ENCODE results near the gene RNF215. TPM values are rescaled to one million over a fixed set of nuclear protein-coding genes. Genes with fewer than 3 reads are reported as not detected.
A peak's percentile ranks its signal among the peaks of the same experiment; 100 is the strongest.

The RNF215 gene
- 10 to 100 TPM in 1 of 2 experiments, 1 to 10 TPM in 1; 8.5 to 10.5 TPM for total RNA-seq

DNA sequence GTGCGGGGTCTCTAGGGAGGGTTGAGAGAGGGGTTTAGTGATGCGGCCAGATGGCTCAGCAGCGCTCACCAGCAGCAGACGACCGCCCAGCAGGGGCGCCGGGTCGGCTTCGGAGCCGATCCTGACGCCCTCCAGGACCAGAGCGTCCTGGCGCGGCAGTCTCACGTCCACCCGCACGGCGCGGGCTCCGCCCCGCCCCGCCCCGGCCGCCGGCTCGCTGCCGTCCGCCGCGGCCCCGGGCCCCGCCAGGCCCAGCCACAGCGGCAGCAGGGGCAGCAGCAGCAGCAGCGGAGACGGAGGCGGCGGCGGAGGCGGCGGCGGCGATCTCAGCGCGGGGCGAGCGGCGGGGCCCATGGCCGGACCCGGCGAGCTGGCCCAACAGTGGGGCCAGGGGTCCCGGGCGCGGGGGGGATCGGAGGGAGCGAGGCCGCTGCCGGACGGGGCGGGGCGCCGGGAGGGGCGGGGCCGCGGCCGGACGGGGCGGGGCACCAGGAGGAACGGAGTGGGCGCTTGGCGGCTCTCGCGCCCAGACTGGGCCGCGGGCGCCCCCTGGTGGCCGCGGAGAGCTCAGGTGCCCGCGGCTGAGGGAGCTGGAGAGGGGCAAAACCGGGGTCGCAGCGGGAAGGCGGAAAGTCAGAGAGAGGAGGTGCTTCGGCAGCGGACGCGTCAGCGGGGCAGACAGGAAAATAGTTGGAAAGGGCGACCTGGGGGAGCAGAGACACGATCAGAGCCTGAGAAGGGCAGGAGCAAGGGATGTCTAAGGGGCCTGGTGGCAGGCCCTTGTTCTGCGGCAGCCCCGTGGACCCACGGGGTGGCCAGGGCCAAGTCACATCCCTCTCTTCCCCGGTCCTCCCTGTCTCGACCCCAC lies at the start of gene RNF215:
TSS of gene RNF215 (minus strand) at position 452 of the 868 bp plus-strand sequence. CDS start at position 354, 98 bp downstream.
- peaks cover 22% of the 10 kb centered on the region for H3K4me1 Mint-ChIP-seq
- H3K4me3 Mint-ChIP-seq = peak within 1 kb of the TSS; percentile 76
- H3K27ac Mint-ChIP-seq = peak within 1 kb of the TSS; percentile 78
- DNase-seq = peak; percentile 82
- H3K9me3 Mint-ChIP-seq (ENCODE audit: low read depth) = no peaks in the 10 kb centered on the region
- peak; percentile 91 for ATAC-seq
- H3K36me3 Mint-ChIP-seq = peaks cover 2% of the 10 kb centered on the region
- no peaks in the 10 kb centered on the region for H3K27me3 Mint-ChIP-seq
- CTCF ChIA-PET = interaction anchor here (0.5 to 21.5 kb wide), 45 partner anchors 9 to 290 kb away, joined by 3 to 508 read pairs (median 4); partner anchors contain the start of genes CASTOR1, CCDC157, MTFP1 and OSM

DNA sequence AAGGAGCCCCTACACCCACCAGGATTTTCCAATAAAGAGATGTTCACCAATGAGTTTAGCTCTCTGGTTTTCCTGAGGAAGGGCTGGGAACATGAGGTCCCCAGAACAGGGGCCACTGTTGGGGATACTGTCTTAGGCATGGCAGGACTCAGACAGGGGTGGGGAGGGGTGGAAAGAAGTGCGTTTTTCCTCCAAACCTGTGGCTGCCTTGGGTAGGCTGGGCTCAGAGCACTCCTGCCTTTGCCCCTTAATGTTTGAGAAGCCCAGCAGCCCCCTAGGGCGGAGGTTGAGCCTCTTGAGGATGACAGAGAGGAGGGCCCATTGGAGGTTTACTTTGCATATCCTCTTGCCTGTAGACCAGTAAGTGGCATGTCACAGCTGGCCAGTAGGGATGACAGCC lies 49.0 kb upstream of the RNF215 start:
- Mint-ChIP-seq H3K36me3 (peaks cover 17% of the 10 kb centered on the region), H3K4me3 (peak overlapping the region; percentile 79), H3K4me1 (peaks cover 27% of the 10 kb centered on the region), H3K27me3 (peaks cover 18% of the 10 kb centered on the region), H3K27ac (peak overlapping the region; percentile 92), H3K9me3 (ENCODE audit: low read depth) (peaks cover 6% of the 10 kb centered on the region)
- ATAC-seq (no peak), DNase-seq (no peak)
- CTCF ChIA-PET = interaction anchor here (1.0 to 8.5 kb wide), 4 partner anchors 11 to 48 kb away, joined by 3 to 71 read pairs (median 6); partner anchors contain the start of gene MTFP1

DNA sequence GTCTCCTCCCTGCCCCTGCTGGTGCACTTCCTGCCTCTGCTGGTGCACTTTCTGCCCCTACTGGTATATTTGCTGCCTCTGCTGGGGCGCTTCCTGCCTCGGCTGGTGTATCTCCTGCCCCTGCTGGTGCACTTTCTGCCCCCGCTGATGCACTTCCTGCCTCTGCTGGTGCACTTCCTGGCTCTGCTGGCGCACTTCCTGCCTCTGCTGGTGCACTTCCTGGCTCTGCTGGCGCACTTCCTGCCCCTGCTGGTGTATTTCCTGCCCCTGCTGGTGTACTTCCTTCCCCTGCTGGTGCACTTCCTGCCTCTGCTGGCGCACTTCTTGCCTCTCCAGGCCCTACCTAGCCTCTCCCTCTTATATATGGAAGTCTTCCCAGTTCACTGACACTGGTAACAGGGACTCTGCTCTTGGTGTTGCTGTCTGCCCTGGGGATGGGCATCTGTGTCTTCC lies 48.5 kb upstream of the RNF215 start:
- ATAC-seq (peak; percentile 93), DNase-seq (peak; percentile 93)
- CTCF ChIA-PET = interaction anchor here (0.9 to 8.5 kb wide), 6 partner anchors 10 to 49 kb away, joined by 3 to 71 read pairs (median 5); partner anchors contain the start of gene MTFP1
- H3K4me1 Mint-ChIP-seq = peaks cover 24% of the 10 kb centered on the region
- peak overlapping the region; percentile 79 for H3K4me3 Mint-ChIP-seq
- H3K9me3 Mint-ChIP-seq (ENCODE audit: low read depth) = peaks cover 6% of the 10 kb centered on the region
- H3K27ac Mint-ChIP-seq = peak overlapping the region; percentile 92
- H3K36me3 Mint-ChIP-seq = peaks cover 17% of the 10 kb centered on the region
- peaks cover 14% of the 10 kb centered on the region for H3K27me3 Mint-ChIP-seq

DNA sequence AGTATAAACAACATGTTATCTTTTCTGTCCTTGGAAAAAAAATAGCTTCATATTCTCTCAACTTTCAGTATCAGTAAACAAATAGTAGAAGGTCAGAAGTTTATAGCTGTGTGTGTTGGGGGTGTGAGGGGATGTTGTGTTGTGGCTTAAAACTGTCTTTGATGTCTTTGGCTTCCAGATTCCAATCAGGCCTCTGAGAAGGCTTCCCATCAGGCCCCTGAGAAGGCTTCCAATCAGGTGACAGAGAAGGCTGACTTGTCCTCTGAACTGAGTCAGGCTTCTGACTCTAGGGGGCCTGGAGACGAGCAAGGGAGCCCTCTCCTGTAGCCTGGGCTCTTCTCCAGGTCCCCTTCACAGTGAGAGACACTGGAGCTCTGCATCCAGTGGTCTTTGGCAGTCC lies 47.6 kb upstream of the RNF215 start:
- Mint-ChIP-seq H3K4me3 (peak overlapping the region; percentile 79), H3K9me3 (ENCODE audit: low read depth) (peaks cover 6% of the 10 kb centered on the region), H3K27ac (peak overlapping the region; percentile 92), H3K4me1 (peaks cover 24% of the 10 kb centered on the region), H3K36me3 (peaks cover 20% of the 10 kb centered on the region), H3K27me3 (peaks cover 6% of the 10 kb centered on the region)
- DNase-seq (no peak), ATAC-seq (no peak)
- CTCF ChIA-PET = interaction anchor here (0.9 to 8.5 kb wide), 5 partner anchors 10 to 146 kb away, joined by 3 to 71 read pairs (median 3); partner anchors contain the start of genes CASTOR1 and MTFP1

- DNase-seq (no peak), ATAC-seq (no peak)
- peaks cover 5% of the 10 kb centered on the region for H3K27me3 Mint-ChIP-seq
- H3K9me3 Mint-ChIP-seq (ENCODE audit: low read depth) = peaks cover 6% of the 10 kb centered on the region
- H3K36me3 Mint-ChIP-seq = peaks cover 20% of the 10 kb centered on the region
- peaks cover 24% of the 10 kb centered on the region for H3K4me1 Mint-ChIP-seq
- H3K4me3 Mint-ChIP-seq = no peak overlapping the region
- CTCF ChIA-PET = interaction anchor here (1.1 to 8.5 kb wide), 3 partner anchors 9 to 41 kb away, joined by 3 to 71 read pairs (median 7); partner anchors contain the start of gene MTFP1
- H3K27ac Mint-ChIP-seq = no peak overlapping the region
Observed at GRCh38 chr22:30433773-30434172, 46.6 kb upstream of the RNF215 start.

DNA sequence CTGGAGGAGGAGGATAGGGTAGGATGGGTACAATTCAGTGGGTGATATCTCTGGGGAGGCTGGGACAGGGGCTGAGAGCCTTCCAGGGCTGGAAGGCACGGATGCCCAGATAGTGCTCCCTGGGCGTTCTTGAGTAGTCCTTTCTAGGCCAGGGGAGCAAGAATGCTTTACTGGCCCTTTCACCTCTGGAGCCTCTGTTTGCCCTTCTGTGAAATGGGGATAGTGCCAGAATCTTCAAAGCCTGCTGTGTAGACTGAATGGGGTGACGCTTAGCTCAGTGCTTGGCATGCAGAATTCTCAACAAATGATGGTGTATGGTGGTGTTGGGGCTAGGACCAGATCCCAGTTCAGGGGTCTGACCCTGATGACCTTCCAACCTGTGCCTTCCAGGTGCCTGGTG lies 46.0 kb upstream of the RNF215 start:
- CTCF ChIA-PET = interaction anchor here (1.1 to 8.5 kb wide), 3 partner anchors 8 to 41 kb away, joined by 3 to 71 read pairs (median 7); partner anchors contain the start of gene MTFP1
- Mint-ChIP-seq H3K4me1 (peaks cover 24% of the 10 kb centered on the region), H3K27ac (no peak overlapping the region), H3K9me3 (ENCODE audit: low read depth) (peaks cover 6% of the 10 kb centered on the region), H3K4me3 (no peak overlapping the region), H3K27me3 (no peaks in the 10 kb centered on the region), H3K36me3 (peaks cover 20% of the 10 kb centered on the region)
- DNase-seq = no peak
- ATAC-seq = no peak

DNA sequence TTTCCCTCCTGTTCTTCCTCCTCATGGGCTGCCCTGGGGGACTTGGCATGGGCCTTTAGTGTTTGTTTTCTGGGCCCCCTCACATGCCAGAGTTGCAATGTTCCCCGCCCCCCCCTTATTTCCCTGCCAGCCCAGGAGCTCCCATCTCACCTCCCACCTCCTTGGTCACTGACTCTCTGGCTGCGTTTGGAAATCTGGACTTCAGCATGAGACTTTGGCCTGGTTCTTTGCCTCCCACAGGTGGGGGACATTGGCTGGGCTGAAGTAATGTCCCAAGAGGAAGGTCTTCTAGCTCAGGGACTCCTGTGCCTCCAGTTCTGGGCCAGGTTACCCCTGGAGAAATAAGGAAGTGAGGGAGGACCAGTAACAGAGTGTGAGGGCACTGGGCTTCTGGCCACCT lies 45.3 kb upstream of the RNF215 start:
- ATAC-seq (no peak), DNase-seq (no peak)
- H3K4me3 Mint-ChIP-seq = no peak overlapping the region
- no peak overlapping the region for H3K27ac Mint-ChIP-seq
- CTCF ChIA-PET = interaction anchor here (1.4 to 8.5 kb wide), 2 partner anchors 7 to 9 kb away, joined by 3 to 71 read pairs; partner anchors contain the start of gene MTFP1
- H3K4me1 Mint-ChIP-seq = peaks cover 24% of the 10 kb centered on the region
- no peaks in the 10 kb centered on the region for H3K27me3 Mint-ChIP-seq
- peaks cover 24% of the 10 kb centered on the region for H3K36me3 Mint-ChIP-seq
- H3K9me3 Mint-ChIP-seq (ENCODE audit: low read depth) = peaks cover 6% of the 10 kb centered on the region

DNA sequence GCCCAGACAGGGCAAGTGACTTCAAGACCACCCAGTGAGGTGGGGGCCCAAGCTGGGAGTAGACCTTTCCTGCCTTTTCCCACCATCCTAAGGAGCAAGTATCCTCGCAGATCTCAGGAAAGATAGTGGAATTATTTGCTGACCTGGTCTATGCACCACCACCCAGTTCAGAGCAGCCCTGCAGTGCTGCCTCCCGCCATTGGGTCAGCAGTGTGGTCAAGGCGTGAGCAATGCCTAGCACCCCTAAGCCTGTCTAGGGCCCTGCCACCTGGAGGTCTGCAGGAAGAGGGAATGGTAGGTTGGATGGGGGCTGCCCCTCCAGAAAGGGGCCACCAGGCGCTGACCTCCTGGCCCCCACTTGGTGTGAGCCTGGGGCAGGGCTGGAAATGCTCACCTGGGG lies 44.9 kb upstream of the RNF215 start:
- Mint-ChIP-seq H3K27ac (no peak overlapping the region), H3K4me3 (no peak overlapping the region), H3K9me3 (ENCODE audit: low read depth) (peaks cover 6% of the 10 kb centered on the region), H3K36me3 (peaks cover 28% of the 10 kb centered on the region), H3K27me3 (no peaks in the 10 kb centered on the region), H3K4me1 (peaks cover 28% of the 10 kb centered on the region)
- no peak for DNase-seq
- CTCF ChIA-PET = interaction anchor here (0.9 to 8.5 kb wide), 3 partner anchors 7 to 13 kb away, joined by 3 to 71 read pairs (median 3); partner anchors contain the start of gene MTFP1
- no peak for ATAC-seq

DNA sequence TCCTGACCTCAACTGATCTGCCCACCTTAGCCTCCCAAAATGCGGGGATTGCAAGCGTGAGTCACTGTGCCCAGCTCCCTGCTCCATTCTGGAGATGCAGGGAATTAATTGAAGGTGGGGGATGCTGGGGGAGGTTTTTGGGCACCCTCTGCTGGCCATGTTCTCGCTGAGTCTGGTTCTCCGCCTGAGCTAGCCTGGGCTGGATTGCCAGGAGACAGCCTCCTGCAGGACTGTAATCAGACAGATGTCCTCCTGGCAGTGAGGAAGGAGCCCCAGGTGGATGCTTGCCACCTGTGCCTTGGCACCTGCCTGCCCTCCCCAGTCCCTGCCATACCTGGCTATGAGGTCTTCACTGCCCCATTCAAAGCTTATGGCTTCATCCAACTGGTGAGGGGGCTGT lies 43.7 kb upstream of the RNF215 start:
- no peak for DNase-seq
- Mint-ChIP-seq H3K4me3 (no peak overlapping the region), H3K36me3 (peaks cover 37% of the 10 kb centered on the region), H3K27ac (no peak overlapping the region), H3K4me1 (peaks cover 37% of the 10 kb centered on the region), H3K9me3 (ENCODE audit: low read depth) (peaks cover 4% of the 10 kb centered on the region), H3K27me3 (no peaks in the 10 kb centered on the region)
- CTCF ChIA-PET = interaction anchor here (1.1 to 1.5 kb wide), 2 partner anchors 9 to 39 kb away, joined by 3 to 4 read pairs; no protein-coding TSS in a partner anchor
- ATAC-seq = no peak

- no peak overlapping the region for H3K27ac Mint-ChIP-seq
- no peak for DNase-seq
- no peaks in the 10 kb centered on the region for H3K9me3 Mint-ChIP-seq (ENCODE audit: low read depth)
- peaks cover 28% of the 10 kb centered on the region for H3K36me3 Mint-ChIP-seq
- CTCF ChIA-PET = interaction anchor here (1.2 to 1.5 kb wide), 2 partner anchors 8 to 39 kb away, joined by 3 to 4 read pairs; no protein-coding TSS in a partner anchor
- ATAC-seq = no peak
- H3K4me3 Mint-ChIP-seq = no peak overlapping the region
- H3K27me3 Mint-ChIP-seq = no peaks in the 10 kb centered on the region
- peaks cover 32% of the 10 kb centered on the region for H3K4me1 Mint-ChIP-seq
Observed at GRCh38 chr22:30429887-30430286, 42.7 kb upstream of the RNF215 start.

DNA sequence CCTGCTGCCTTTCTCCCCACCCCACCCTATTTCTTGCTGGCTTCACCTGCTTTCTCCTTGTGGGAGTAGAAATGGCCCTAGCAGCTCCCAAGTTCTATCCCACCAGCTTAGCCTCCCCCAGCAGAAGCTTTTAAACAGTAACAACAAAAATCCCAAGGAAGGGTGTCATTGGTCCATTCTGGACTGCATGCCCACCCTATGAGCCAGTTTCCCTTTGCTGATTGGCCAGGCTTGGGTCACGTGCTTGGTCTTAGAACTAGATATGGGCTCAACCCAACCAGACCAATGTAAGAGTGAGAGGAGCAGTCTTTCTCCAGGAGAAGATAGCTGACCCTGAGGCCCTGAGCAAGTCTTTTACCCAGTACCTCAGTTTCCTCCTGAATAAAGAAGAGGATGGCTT lies 40.7 kb upstream of the RNF215 start:
- DNase-seq (no peak), ATAC-seq (no peak)
- Mint-ChIP-seq H3K27ac (no peak overlapping the region), H3K4me1 (peaks cover 28% of the 10 kb centered on the region), H3K27me3 (no peaks in the 10 kb centered on the region), H3K4me3 (no peak overlapping the region), H3K9me3 (ENCODE audit: low read depth) (no peaks in the 10 kb centered on the region), H3K36me3 (peaks cover 25% of the 10 kb centered on the region)
- CTCF ChIA-PET = interaction anchor here (0.7 to 1.8 kb wide), 4 partner anchors 17 to 140 kb away, joined by 3 to 5 read pairs (median 3); no protein-coding TSS in a partner anchor

GRCh38 chr22:30426388-30427353 lies 39.5 kb upstream of the RNF215 start:
- DNase-seq (peak; percentile 93), ATAC-seq (peak; percentile 34)
- Mint-ChIP-seq H3K27ac (peak overlapping the region; percentile 96), H3K9me3 (ENCODE audit: low read depth) (no peaks in the 10 kb centered on the region), H3K4me3 (peak overlapping the region; percentile 96), H3K4me1 (peaks cover 40% of the 10 kb centered on the region), H3K27me3 (no peaks in the 10 kb centered on the region), H3K36me3 (peaks cover 32% of the 10 kb centered on the region)
- CTCF ChIA-PET = interaction anchor here (0.8 to 6.9 kb wide), 13 partner anchors 10 to 165 kb away, joined by 3 to 79 read pairs (median 6); partner anchors contain the start of genes CASTOR1, RNF215 and SEC14L2
